Ectodermal cell (in vitro differentiated cells): ENCODE measurements around the gene PDLIM7.

Experiments
- H3K27ac ChIP-seq: 2 replicates; pipeline ENCODE4 v1.7.0; 2013; ENCODE audit warnings: mild to moderate bottlenecking, low read depth, low read length; ENCODE audit not compliant: insufficient read depth, poor library complexity, severe bottlenecking
- H3K27me3 ChIP-seq: 2 replicates; pipeline ENCODE4 v1.7.0; 2013; ENCODE audit warnings: mild to moderate bottlenecking, low read length; ENCODE audit not compliant: insufficient read depth, control insufficient read depth, poor library complexity, severe bottlenecking
- H3K36me3 ChIP-seq: one replicate; pipeline ENCODE4 v1.7.0; 2013; ENCODE audit warnings: low read length; ENCODE audit not compliant: control insufficient read depth, insufficient read depth
- H3K4me1 ChIP-seq: one replicate; pipeline ENCODE4 v1.7.0; 2013; ENCODE audit warnings: low read length; ENCODE audit not compliant: control insufficient read depth, insufficient read depth
- H3K4me3 ChIP-seq: 2 replicates; pipeline ENCODE4 v1.7.0; 2013; ENCODE audit warnings: low read depth, low read length, control low read depth; ENCODE audit not compliant: insufficient read depth
- H3K9me3 ChIP-seq: 2 replicates; pipeline ENCODE4 v1.7.0; 2013; ENCODE audit warnings: mild to moderate bottlenecking, low read length, moderate library complexity; ENCODE audit not compliant: control insufficient read depth
- WGBS, 2 experiments: methylation state at CpG; one replicate each; pipeline ENCODE4 v1.1.7; 2013; ENCODE audit warnings: missing lambda C conversion rate in 2 of 2; 5-methylcytosine and 5-hydroxymethylcytosine counted together

Gene PDLIM7

GRCh38 chr5:177468329-177468684 lies 29.1 kb downstream of the PDLIM7 start:
- Histone ChIP-seq H3K27ac (peak overlapping the region; percentile 4), H3K36me3 (peaks cover 39% of the 10 kb centered on the region)

GRCh38 chr5:177467436-177467835 lies 30.0 kb downstream of the PDLIM7 start:
- Histone ChIP-seq H3K36me3 (peaks cover 43% of the 10 kb centered on the region), H3K9me3 (no peaks in the 10 kb centered on the region), H3K4me1 (peaks cover 30% of the 10 kb centered on the region), H3K27me3 (no peaks in the 10 kb centered on the region), H3K27ac (no peak overlapping the region), H3K4me3 (no peak overlapping the region)
- whole genome bisulfite sequencing, 2 experiments, result 94 to 96% methylated on average over 31 of the region's 31 CpGs

More at GRCh38 chr5:177468329-177468684, 29.1 kb downstream of the PDLIM7 start:
- Histone ChIP-seq H3K9me3 (no peaks in the 10 kb centered on the region), H3K4me3 (no peak overlapping the region), H3K27me3 (no peaks in the 10 kb centered on the region), H3K4me1 (peaks cover 30% of the 10 kb centered on the region)
- 81 to 90% methylated on average over 2 of the region's 2 CpGs for WGBS, 2 experiments

DNA sequence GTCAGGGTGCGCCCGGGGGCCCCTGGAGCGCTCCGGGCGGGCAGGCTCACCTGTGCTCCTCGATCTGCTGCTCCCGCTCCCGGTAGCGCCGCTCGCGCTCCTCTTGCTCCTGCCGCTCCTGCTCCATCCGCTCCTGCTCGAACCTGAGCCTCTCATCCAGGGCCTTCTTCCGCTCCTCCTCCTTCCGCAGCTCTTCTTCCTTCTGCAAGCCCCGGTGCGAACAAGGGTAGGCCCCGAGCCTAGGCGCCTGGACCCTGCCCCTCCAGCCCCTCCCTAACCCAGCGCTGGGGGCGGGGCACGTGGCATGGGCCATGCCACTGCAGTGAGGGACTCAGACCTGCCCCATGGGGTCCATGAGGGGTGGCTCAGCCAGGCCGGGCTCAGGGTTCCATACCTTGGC lies 30.5 kb downstream of the PDLIM7 start:
- H3K4me1 ChIP-seq, result peaks cover 27% of the 10 kb centered on the region
- no peak overlapping the region for H3K27ac ChIP-seq
- 97% methylated on average over 25 of the region's 25 CpGs for WGBS, 2 experiments
- H3K9me3 ChIP-seq, result no peaks in the 10 kb centered on the region
- no peaks in the 10 kb centered on the region for H3K27me3 ChIP-seq
- H3K4me3 ChIP-seq, result no peak overlapping the region
- peaks cover 48% of the 10 kb centered on the region for H3K36me3 ChIP-seq

- Histone ChIP-seq H3K36me3 (peaks cover 59% of the 10 kb centered on the region), H3K27me3 (no peaks in the 10 kb centered on the region), H3K4me3 (no peak overlapping the region), H3K27ac (no peak overlapping the region), H3K4me1 (peaks cover 8% of the 10 kb centered on the region), H3K9me3 (no peaks in the 10 kb centered on the region)
- 84 to 89% methylated on average over 9 to 11 of the region's 11 CpGs for WGBS, 2 experiments
These were observed 32.4 kb downstream of the PDLIM7 start for GRCh38 chr5:177465044-177465443.

GRCh38 chr5:177462021-177462670 lies 35.3 kb downstream of the PDLIM7 start:
- Histone ChIP-seq H3K9me3 (no peaks in the 10 kb centered on the region), H3K4me3 (no peak overlapping the region), H3K27me3 (no peaks in the 10 kb centered on the region), H3K27ac (no peak overlapping the region), H3K36me3 (peaks cover 68% of the 10 kb centered on the region), H3K4me1 (peaks cover 9% of the 10 kb centered on the region)
- WGBS, 2 experiments, result 94 to 96% methylated on average over 27 of the region's 27 CpGs

DNA sequence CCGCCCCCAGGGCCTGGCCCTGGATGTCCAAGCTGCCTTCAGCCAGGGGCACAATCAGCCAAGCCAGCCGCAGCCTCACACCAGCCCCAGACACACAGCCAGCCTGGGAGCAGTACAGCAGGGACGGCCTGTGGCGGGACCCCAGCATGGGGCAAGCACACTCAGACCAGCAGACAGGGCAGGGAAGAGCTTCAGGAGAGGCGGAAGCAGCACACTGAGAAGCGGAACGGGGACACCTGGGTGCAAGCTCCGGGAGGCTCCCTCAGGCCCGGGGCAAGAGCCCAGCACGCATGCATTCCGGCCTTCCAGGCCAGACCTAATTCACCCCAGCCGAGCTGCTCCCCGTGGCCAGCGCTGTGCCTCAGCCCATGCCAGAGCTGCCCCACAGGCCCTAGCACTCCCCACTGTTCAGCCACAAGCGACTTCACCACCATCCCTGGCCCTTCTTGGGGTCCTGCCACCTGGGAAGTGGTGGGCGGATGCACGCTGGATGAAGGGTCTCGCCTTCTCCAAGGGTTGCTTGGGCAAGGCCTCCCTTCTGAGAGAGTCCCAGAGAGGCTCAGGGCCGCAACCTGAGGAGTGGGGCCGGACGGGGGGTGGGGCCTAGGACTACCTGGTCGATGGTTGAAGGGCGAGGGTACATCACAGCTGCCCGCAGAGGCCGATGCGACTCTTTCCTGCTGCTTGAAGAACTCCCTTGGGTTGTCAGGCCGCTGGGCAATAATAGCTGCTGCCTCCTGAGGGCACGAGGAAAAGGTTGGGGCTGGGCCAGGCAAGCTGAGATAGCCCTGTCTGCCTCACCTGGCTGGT lies 37.4 kb downstream of the PDLIM7 start:
- no peak overlapping the region for H3K4me3 ChIP-seq
- H3K4me1 ChIP-seq, result peaks cover 17% of the 10 kb centered on the region
- H3K27me3 ChIP-seq, result no peaks in the 10 kb centered on the region
- H3K27ac ChIP-seq, result no peak overlapping the region
- H3K9me3 ChIP-seq, result no peaks in the 10 kb centered on the region
- peaks cover 53% of the 10 kb centered on the region for H3K36me3 ChIP-seq
- 94 to 95% methylated on average over 28 of the region's 28 CpGs for WGBS, 2 experiments

- H3K27ac ChIP-seq, result peak overlapping the region; percentile 48
- WGBS, 2 experiments, result 85 to 86% methylated on average over 11 of the region's 11 CpGs
- peaks cover 52% of the 10 kb centered on the region for H3K36me3 ChIP-seq
These were observed 38.0 kb downstream of the PDLIM7 start for GRCh38 chr5:177459357-177459756.

DNA sequence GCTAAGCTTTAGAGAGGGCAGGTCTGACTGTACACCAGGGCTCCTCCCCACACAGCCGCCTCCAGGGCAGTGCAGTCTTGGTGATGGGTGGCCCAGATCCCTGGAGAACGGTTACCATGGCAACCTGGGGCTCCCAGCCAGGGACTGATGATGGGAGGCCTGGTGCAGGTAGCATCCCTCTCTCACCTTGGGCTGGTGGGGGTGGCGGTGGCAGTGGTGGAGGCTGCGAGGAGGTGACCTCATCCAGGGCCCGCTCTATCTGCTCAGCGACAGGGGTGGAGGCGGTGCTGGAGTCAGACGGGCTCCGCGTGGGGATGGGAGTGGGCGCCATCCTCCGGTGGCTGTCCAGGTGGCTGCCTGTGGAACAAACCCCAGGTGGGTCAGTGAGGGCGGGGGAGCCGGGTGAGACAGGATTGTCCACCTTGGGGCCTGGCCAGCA lies 38.5 kb downstream of the PDLIM7 start:
- Histone ChIP-seq H3K9me3 (no peaks in the 10 kb centered on the region), H3K27me3 (no peaks in the 10 kb centered on the region), H3K4me1 (peaks cover 17% of the 10 kb centered on the region), H3K4me3 (no peak overlapping the region), H3K36me3 (peaks cover 52% of the 10 kb centered on the region), H3K27ac (peak overlapping the region; percentile 85)
- 94 to 96% methylated on average over 14 of the region's 14 CpGs for WGBS, 2 experiments

More at GRCh38 chr5:177459357-177459756, 38.0 kb downstream of the PDLIM7 start:
- no peaks in the 10 kb centered on the region for H3K27me3 ChIP-seq
- peaks cover 17% of the 10 kb centered on the region for H3K4me1 ChIP-seq
- no peak overlapping the region for H3K4me3 ChIP-seq
- no peaks in the 10 kb centered on the region for H3K9me3 ChIP-seq

DNA sequence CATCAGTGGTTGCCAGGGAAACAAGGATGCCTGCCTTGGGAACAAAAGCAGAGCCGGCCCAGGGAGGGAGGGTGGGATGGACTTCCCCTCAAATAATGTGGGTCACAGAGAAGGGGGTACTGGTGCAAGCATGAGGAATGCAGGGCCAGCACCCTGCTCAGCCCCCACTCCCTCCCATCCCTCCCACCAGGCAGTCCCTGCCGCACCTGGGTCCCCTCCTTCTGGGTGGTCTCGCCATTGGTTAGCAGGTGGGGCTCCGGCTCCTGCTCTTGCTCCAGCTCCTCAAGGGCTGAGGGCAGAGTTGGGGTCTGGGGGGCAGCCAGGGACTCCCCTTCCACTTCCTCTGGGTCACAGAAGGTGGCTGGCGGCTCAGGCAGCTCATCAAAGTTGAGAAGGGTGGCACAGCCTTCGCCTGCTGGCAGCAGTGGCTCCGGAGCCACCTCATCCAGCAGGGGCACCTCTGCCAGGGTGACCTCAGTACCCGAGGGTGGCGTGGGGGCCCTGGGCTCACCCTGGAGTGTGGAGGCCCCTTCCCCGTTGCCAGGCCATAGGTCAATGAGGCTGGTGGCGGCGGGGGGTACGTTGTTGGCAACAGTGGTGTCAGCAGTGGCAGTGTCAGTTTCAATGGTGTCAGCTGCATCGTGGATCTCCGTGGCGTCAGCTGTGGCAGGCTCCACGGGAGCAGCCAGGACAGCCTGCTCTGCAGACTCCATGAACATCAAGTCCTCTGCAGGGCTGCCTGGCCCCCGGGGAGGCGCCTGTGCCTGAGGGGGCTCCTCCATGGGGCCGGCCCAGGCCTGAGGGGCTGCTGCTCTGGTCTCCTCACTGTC lies 39.3 kb downstream of the PDLIM7 start:
- no peaks in the 10 kb centered on the region for H3K9me3 ChIP-seq
- peaks cover 46% of the 10 kb centered on the region for H3K36me3 ChIP-seq
- no peaks in the 10 kb centered on the region for H3K27me3 ChIP-seq
- H3K4me1 ChIP-seq, result peaks cover 17% of the 10 kb centered on the region
- peak overlapping the region; percentile 85 for H3K27ac ChIP-seq
- H3K4me3 ChIP-seq, result no peak overlapping the region
- 87 to 88% methylated on average over 20 of the region's 20 CpGs for WGBS, 2 experiments
